Left ventricle myocardium inferior (tissue), 1 donor: ENCODE measurements around the gene ULK4. TPM values are rescaled to one million over a fixed set of nuclear protein-coding genes. Genes with fewer than 3 reads are reported as not detected.
A peak's percentile ranks its signal among the peaks of the same experiment; 100 is the strongest.

Experiments
- DNase-seq: peaks from one replicate; pipeline ENCODE4 v3.0.0-alpha.2; 2020
- H3K27ac ChIP-seq: fragments of 200-600 bp; replicated peaks from 2 replicates; pipeline ENCODE4 v1.8.0; 2021
- H3K27me3 ChIP-seq: fragments of 200-600 bp; 2 replicates; pipeline ENCODE4 v1.8.0; 2021; ENCODE audit warnings: low read depth
- H3K36me3 ChIP-seq: fragments of 200-600 bp; 2 replicates; pipeline ENCODE4 v1.8.0; 2021
- H3K4me1 ChIP-seq: fragments of 200-600 bp; 2 replicates; pipeline ENCODE4 v1.8.0; 2021
- H3K4me3 ChIP-seq: fragments of 200-600 bp; 2 replicates; pipeline ENCODE4 v1.8.0; 2021; ENCODE audit warnings: mild to moderate bottlenecking, moderate library complexity
- H3K9me3 ChIP-seq: fragments of 200-600 bp; replicated peaks from 2 replicates; pipeline ENCODE4 v1.8.0; 2021
- CTCF ChIP-seq: fragments of 200-600 bp; IDR thresholded peaks from 2 replicates; pipeline ENCODE4 v1.8.0; 2021; ENCODE audit warnings: antibody characterized with exemption, mild to moderate bottlenecking, borderline replicate concordance
- intact Hi-C: fragments of 100-400 bp; cut with micrococcal nuclease; formaldehyde crosslinking; loops from one replicate; pipeline ENCODE4 v1.11.0; 2022
- total RNA-seq: library from RNA; stranded (reverse); fragmentation: NEBNext Ultra II Directional; extraction: Animal tissue kit (Norgen Biotek cat#: 25700); gene quantifications from one replicate; pipeline ENCODE4 v1.2.1, GENCODE V29; 2021
- donor health status: DM: no; HTN: yes; CAD: no; lungs with severe emphysema.

Gene ULK4
- total RNA-seq, 1 donor from 2014 or later: 1.8 TPM

GRCh38 chr3:41600616-41601015 lies 361.3 kb downstream of the ULK4 start:
- Histone ChIP-seq H3K27ac (no peak overlapping the region), H3K9me3 (no peaks in the 10 kb centered on the region), H3K36me3 (no peaks in the 10 kb centered on the region), H3K4me1 (peaks cover 9% of the 10 kb centered on the region), H3K4me3 (no peak overlapping the region), H3K27me3 (no peaks in the 10 kb centered on the region)
- TF ChIP-seq CTCF: no peak
- DNase-seq: no peak
- intact Hi-C loops: no loop called here

GRCh38 chr3:41599127-41599484 lies 362.8 kb downstream of the ULK4 start:
- intact Hi-C loops: no loop called here

GRCh38 chr3:41598402-41599126 lies 363.3 kb downstream of the ULK4 start:
- no peaks in the 10 kb centered on the region for H3K9me3 ChIP-seq
- H3K27ac ChIP-seq: no peak overlapping the region
- TF ChIP-seq CTCF: no peak
- no peak for DNase-seq
- H3K27me3 ChIP-seq: no peaks in the 10 kb centered on the region
- H3K4me1 ChIP-seq: peaks cover 9% of the 10 kb centered on the region
- peak overlapping the region; percentile 12 for H3K4me3 ChIP-seq
- intact Hi-C loops: no loop called here
- no peaks in the 10 kb centered on the region for H3K36me3 ChIP-seq

More at GRCh38 chr3:41599127-41599484, 362.8 kb downstream of the ULK4 start:
- Histone ChIP-seq H3K27ac (no peak overlapping the region), H3K4me3 (no peak overlapping the region), H3K4me1 (peaks cover 9% of the 10 kb centered on the region), H3K9me3 (no peaks in the 10 kb centered on the region), H3K36me3 (no peaks in the 10 kb centered on the region), H3K27me3 (no peaks in the 10 kb centered on the region)
- no peak for TF ChIP-seq CTCF
- DNase-seq: no peak

- TF ChIP-seq CTCF: no peak
- no peak for DNase-seq
- Histone ChIP-seq H3K9me3 (no peaks in the 10 kb centered on the region), H3K27ac (no peak overlapping the region), H3K27me3 (no peaks in the 10 kb centered on the region), H3K4me1 (peaks cover 7% of the 10 kb centered on the region), H3K36me3 (no peaks in the 10 kb centered on the region), H3K4me3 (no peak overlapping the region)
- intact Hi-C loops: no loop called here
Measured at GRCh38 chr3:41593774-41594173, 368.1 kb downstream of the ULK4 start.

GRCh38 chr3:41592753-41593510 lies 369.0 kb downstream of the ULK4 start:
- H3K27me3 ChIP-seq: no peaks in the 10 kb centered on the region
- no peak overlapping the region for H3K27ac ChIP-seq
- H3K36me3 ChIP-seq: no peaks in the 10 kb centered on the region
- no peaks in the 10 kb centered on the region for H3K4me1 ChIP-seq
- DNase-seq: no peak
- intact Hi-C loops: no loop called here
- H3K9me3 ChIP-seq: no peaks in the 10 kb centered on the region
- no peak overlapping the region for H3K4me3 ChIP-seq
- TF ChIP-seq CTCF: no peak
